ENCODE results near the gene CLUH. TPM values are rescaled to one million over a fixed set of nuclear protein-coding genes. Genes with fewer than 3 reads are reported as not detected.

CLUH gene
- total RNA-seq, 2 experiments from 2014 or later, result 34.4 to 34.8 TPM

DNA sequence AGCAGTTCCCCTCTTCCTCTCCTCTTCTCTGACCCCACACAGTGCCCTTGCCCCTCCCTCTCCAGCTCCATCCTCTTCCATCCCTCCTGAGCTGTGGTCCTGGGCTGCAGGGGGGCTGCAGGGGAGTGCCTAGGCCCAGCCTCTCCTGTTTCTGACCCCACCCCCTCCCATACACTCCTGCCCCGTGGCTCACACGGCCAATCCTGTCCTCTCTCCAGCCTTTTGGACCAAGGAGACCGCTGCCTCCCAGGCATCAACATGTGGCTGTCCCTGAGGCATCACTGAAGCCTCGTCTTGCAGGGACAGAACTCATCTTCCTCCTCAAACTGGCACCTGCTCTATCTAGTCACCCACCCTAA, 6.7 kb downstream of the CLUH start:
- Mint-ChIP-seq H3K36me3 (ENCODE audit: low read depth) (peaks cover 36% of the 10 kb centered on the region), H3K4me1 (ENCODE audit: low read depth) (peaks cover 15% of the 10 kb centered on the region), H3K27me3 (no peaks in the 10 kb centered on the region), H3K4me3 (no peak overlapping the region), H3K9me3 (no peaks in the 10 kb centered on the region), H3K27ac (no peak overlapping the region)
- Histone ChIP-seq H3K4me3 (ENCODE audit: low read length) (no peak overlapping the region), H3K36me3 (ENCODE audit: insufficient read depth, low read length) (peaks cover 35% of the 10 kb centered on the region), H3K27ac (ENCODE audit: low read depth in 1 of 2, low read length in 2 of 2) (no peak overlapping the region), H3K9me3 (ENCODE audit: control insufficient read depth in 1 of 2, insufficient read depth in 1 of 2, low read length in 2 of 2) (no peaks in the 10 kb centered on the region), H3K4me1 (ENCODE audit: insufficient read depth, low read length) (peaks cover 35% of the 10 kb centered on the region), H3K27me3 (ENCODE audit: control insufficient read depth in 1 of 2, insufficient read depth in 2 of 2, low read length in 2 of 2) (no peaks in the 10 kb centered on the region)
- ChIA-PET CTCF (no interaction called here), POLR2A (no interaction called here)
- DNase-seq (no peak), ATAC-seq (ENCODE audit: poor library complexity) (no peak)
- intact Hi-C loops (cut with DNase I, micrococcal nuclease), result no loop called here
- TF ChIP-seq, protein P1, sequence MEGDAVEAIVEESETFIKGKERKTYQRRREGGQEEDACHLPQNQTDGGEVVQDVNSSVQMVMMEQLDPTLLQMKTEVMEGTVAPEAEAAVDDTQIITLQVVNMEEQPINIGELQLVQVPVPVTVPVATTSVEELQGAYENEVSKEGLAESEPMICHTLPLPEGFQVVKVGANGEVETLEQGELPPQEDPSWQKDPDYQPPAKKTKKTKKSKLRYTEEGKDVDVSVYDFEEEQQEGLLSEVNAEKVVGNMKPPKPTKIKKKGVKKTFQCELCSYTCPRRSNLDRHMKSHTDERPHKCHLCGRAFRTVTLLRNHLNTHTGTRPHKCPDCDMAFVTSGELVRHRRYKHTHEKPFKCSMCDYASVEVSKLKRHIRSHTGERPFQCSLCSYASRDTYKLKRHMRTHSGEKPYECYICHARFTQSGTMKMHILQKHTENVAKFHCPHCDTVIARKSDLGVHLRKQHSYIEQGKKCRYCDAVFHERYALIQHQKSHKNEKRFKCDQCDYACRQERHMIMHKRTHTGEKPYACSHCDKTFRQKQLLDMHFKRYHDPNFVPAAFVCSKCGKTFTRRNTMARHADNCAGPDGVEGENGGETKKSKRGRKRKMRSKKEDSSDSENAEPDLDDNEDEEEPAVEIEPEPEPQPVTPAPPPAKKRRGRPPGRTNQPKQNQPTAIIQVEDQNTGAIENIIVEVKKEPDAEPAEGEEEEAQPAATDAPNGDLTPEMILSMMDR (IDR thresholded peaks at IDR 0.05), result no peak

- no peak overlapping the region for H3K27ac Mint-ChIP-seq
Measured at GRCh38 chr17:2704031-2704889, 7.3 kb downstream of the CLUH start.

GRCh38 chr17:2703606-2704005, 8.0 kb downstream of the CLUH start:
- no peaks in the 10 kb centered on the region for H3K9me3 Mint-ChIP-seq
- POLR2A ChIA-PET, result no interaction called here
- peaks cover 6% of the 10 kb centered on the region for H3K4me1 Mint-ChIP-seq (ENCODE audit: low read depth)
- H3K4me3 Mint-ChIP-seq, result no peak overlapping the region
- Histone ChIP-seq H3K9me3 (ENCODE audit: control insufficient read depth in 1 of 2, insufficient read depth in 1 of 2, low read length in 2 of 2) (no peaks in the 10 kb centered on the region), H3K36me3 (ENCODE audit: insufficient read depth, low read length) (peaks cover 38% of the 10 kb centered on the region), H3K27me3 (ENCODE audit: control insufficient read depth in 1 of 2, insufficient read depth in 2 of 2, low read length in 2 of 2) (no peaks in the 10 kb centered on the region), H3K4me1 (ENCODE audit: insufficient read depth, low read length) (peaks cover 22% of the 10 kb centered on the region), H3K27ac (ENCODE audit: low read depth in 1 of 2, low read length in 2 of 2) (no peak overlapping the region), H3K4me3 (ENCODE audit: low read length) (no peak overlapping the region)
- H3K27ac Mint-ChIP-seq, result no peak overlapping the region
- H3K36me3 Mint-ChIP-seq (ENCODE audit: low read depth), result peaks cover 38% of the 10 kb centered on the region
- DNase-seq (no peak), ATAC-seq (ENCODE audit: poor library complexity) (no peak)
- H3K27me3 Mint-ChIP-seq, result no peaks in the 10 kb centered on the region
- TF ChIP-seq, protein P1 (IDR thresholded peaks at IDR 0.05), result no peak
- CTCF ChIA-PET, result no interaction called here
- intact Hi-C loops (cut with DNase I, micrococcal nuclease), result no loop called here

More at GRCh38 chr17:2704031-2704889, 7.3 kb downstream of the CLUH start:
- Histone ChIP-seq H3K4me1 (ENCODE audit: insufficient read depth, low read length) (peaks cover 29% of the 10 kb centered on the region), H3K36me3 (ENCODE audit: insufficient read depth, low read length) (peaks cover 36% of the 10 kb centered on the region), H3K27me3 (ENCODE audit: control insufficient read depth in 1 of 2, insufficient read depth in 2 of 2, low read length in 2 of 2) (no peaks in the 10 kb centered on the region), H3K27ac (ENCODE audit: low read depth in 1 of 2, low read length in 2 of 2) (no peak overlapping the region), H3K9me3 (ENCODE audit: control insufficient read depth in 1 of 2, insufficient read depth in 1 of 2, low read length in 2 of 2) (no peaks in the 10 kb centered on the region), H3K4me3 (ENCODE audit: low read length) (no peak overlapping the region)
- Mint-ChIP-seq H3K36me3 (ENCODE audit: low read depth) (peaks cover 38% of the 10 kb centered on the region), H3K4me1 (ENCODE audit: low read depth) (peaks cover 9% of the 10 kb centered on the region), H3K27me3 (no peaks in the 10 kb centered on the region), H3K9me3 (no peaks in the 10 kb centered on the region), H3K4me3 (no peak overlapping the region)
- CTCF ChIA-PET, result no interaction called here
- ATAC-seq (ENCODE audit: poor library complexity) (no peak), DNase-seq (no peak)
- TF ChIP-seq, protein P1 (IDR thresholded peaks at IDR 0.05), result no peak
- POLR2A ChIA-PET, result no interaction called here
- intact Hi-C loops (cut with DNase I, micrococcal nuclease), result no loop called here

Measured in CD4-positive, alpha-beta T cell (primary cell).